IMR-90 (cell line): ENCODE measurements around the gene PRSS22. TPM values are rescaled to one million over a fixed set of nuclear protein-coding genes. Genes with fewer than 3 reads are reported as not detected.

ENCODE experiments used
- ATAC-seq: fragments of 200-7000 bp; cut with Tn5 transposase; 2 replicates; pipeline ENCODE4 v1.9.1; 2020; ENCODE audit warnings: low read depth, mild to moderate bottlenecking, moderate library complexity
- BruUV-seq: library from RNA; stranded (reverse); fragments of 400-500 nt; replicated peaks from 2 replicates; lab custom pipeline; 2021; lab: Mats Ljungman, UMichigan
- CTCF ChIA-PET: fragments of 300-600 bp; formaldehyde crosslinking; extraction: SDS; loops from one replicate; lab custom pipeline; 2021; ENCODE audit warnings: antibody characterized with exemption; lab: Yijun Ruan, JAX
- POLR2A ChIA-PET: fragments of 300-600 bp; sonication (Branson Sonifier 250); formaldehyde crosslinking; loops from one replicate; lab custom pipeline; 2022; ENCODE audit warnings: antibody characterized with exemption; ENCODE audit not compliant: unreplicated experiment; lab: Charles Lee
- DNase-seq: peaks from one replicate; pipeline ENCODE4 v3.0.0; 2013
- H2AFZ ChIP-seq: replicated peaks from 2 replicates; pipeline ENCODE3; 2013; ENCODE audit warnings: low read length, mild to moderate bottlenecking; ENCODE audit not compliant: poor library complexity
- H2AK5ac ChIP-seq: 2 replicates; pipeline ENCODE4 v1.6.1; 2013; ENCODE audit warnings: low read depth, low read length, inconsistent platforms
- H2AK9ac ChIP-seq: replicated peaks from 2 replicates; pipeline ENCODE3; 2013; ENCODE audit warnings: mild to moderate bottlenecking, low read depth, low read length, moderate library complexity; ENCODE audit not compliant: poor library complexity
- H2BK120ac ChIP-seq: 2 replicates; pipeline ENCODE4 v1.6.1; 2013; ENCODE audit warnings: low read depth, low read length, inconsistent platforms
- H2BK15ac ChIP-seq: 3 replicates; pipeline ENCODE4 v1.6.1; 2013; ENCODE audit warnings: low read depth, low read length, inconsistent platforms
- H2BK20ac ChIP-seq: 2 replicates; pipeline ENCODE4 v1.6.1; 2013; ENCODE audit warnings: low read depth, mild to moderate bottlenecking, inconsistent platforms, low read length, moderate library complexity
- H2BK5ac ChIP-seq: 2 replicates; pipeline ENCODE4 v1.6.1; 2013; ENCODE audit warnings: mild to moderate bottlenecking, low read depth, low read length, inconsistent platforms; ENCODE audit not compliant: poor library complexity, severe bottlenecking
- H3K14ac ChIP-seq: replicated peaks from 2 replicates; pipeline ENCODE4 v1.6.1; 2013; ENCODE audit warnings: low read depth, low read length, inconsistent platforms
- H3K18ac ChIP-seq: 2 replicates; pipeline ENCODE4 v1.6.1; 2013; ENCODE audit warnings: low read depth, low read length, control low read depth
- H3K23ac ChIP-seq: 2 replicates; pipeline ENCODE4 v1.6.1; 2013; ENCODE audit warnings: low read depth, low read length, inconsistent platforms
- H3K27ac ChIP-seq: 2 replicates; pipeline ENCODE4 v1.5.1; 2013; ENCODE audit warnings: mild to moderate bottlenecking, control low read depth, low read length; ENCODE audit not compliant: insufficient read depth
- H3K27me3 ChIP-seq: 2 replicates; pipeline ENCODE4 v1.6.1; 2013; ENCODE audit warnings: low read length; ENCODE audit not compliant: control insufficient read depth, insufficient read depth
- H3K36me3 ChIP-seq: 2 replicates; pipeline ENCODE4 v1.6.1; 2013; ENCODE audit warnings: low read length, mixed read lengths; ENCODE audit not compliant: control insufficient read depth, insufficient read depth
- H3K4ac ChIP-seq: 2 replicates; pipeline ENCODE4 v1.6.1; 2013; ENCODE audit warnings: low read depth, low read length, inconsistent platforms
- H3K4me1 ChIP-seq: 2 replicates; pipeline ENCODE4 v1.6.1; 2013; ENCODE audit warnings: low read length, mixed read lengths; ENCODE audit not compliant: control insufficient read depth, insufficient read depth
- H3K4me2 ChIP-seq: 2 replicates; pipeline ENCODE4 v1.6.1; 2013; ENCODE audit warnings: low read depth, mild to moderate bottlenecking, control low read depth, low read length, moderate library complexity
- H3K4me3 ChIP-seq: 2 replicates; pipeline ENCODE4 v1.5.1; 2013; ENCODE audit warnings: low read depth, mild to moderate bottlenecking, control low read depth, low read length, moderate library complexity; ENCODE audit not compliant: insufficient read depth
- H3K56ac ChIP-seq: 2 replicates; pipeline ENCODE4 v1.6.1; 2013; ENCODE audit warnings: low read length, inconsistent platforms; ENCODE audit not compliant: insufficient read depth; ENCODE audit errors: extremely low read depth
- H3K79me1 ChIP-seq, 2 experiments: 2 replicates each; pipeline ENCODE4 v1.6.1; 2013; ENCODE audit warnings: low read length in 2 of 2, inconsistent platforms in 1 of 2, low read depth in 1 of 2
- H3K9ac ChIP-seq: 2 replicates; pipeline ENCODE4 v1.6.1; 2013; ENCODE audit warnings: low read depth, low read length, control low read depth
- H3K9me1 ChIP-seq: 2 replicates; pipeline ENCODE4 v1.6.1; 2013; ENCODE audit warnings: low read length, inconsistent platforms; ENCODE audit not compliant: insufficient read depth
- H3K9me3 ChIP-seq: 2 replicates; pipeline ENCODE4 v1.6.1; 2013; ENCODE audit warnings: low read length; ENCODE audit not compliant: control insufficient read depth, insufficient read depth
- H4K20me1 ChIP-seq: 2 replicates; pipeline ENCODE4 v1.6.1; 2013; ENCODE audit warnings: low read length, inconsistent platforms; ENCODE audit not compliant: insufficient read depth
- H4K5ac ChIP-seq: 2 replicates; pipeline ENCODE4 v1.6.1; 2013; ENCODE audit warnings: mild to moderate bottlenecking, low read depth, low read length, control low read depth
- H4K8ac ChIP-seq, 2 experiments: 2 replicates each; pipeline ENCODE4 v1.6.1; 2013; ENCODE audit warnings: low read depth in 2 of 2, low read length in 2 of 2, control low read depth in 1 of 2, inconsistent platforms in 1 of 2
- H4K91ac ChIP-seq: 2 replicates; pipeline ENCODE4 v1.6.1; 2013; ENCODE audit warnings: low read depth, low read length, inconsistent platforms; ENCODE audit not compliant: insufficient read depth
- BHLHE40 ChIP-seq: fragments of 150-350 bp; IDR thresholded peaks from 2 replicates; pipeline ENCODE4 v1.6.1; 2016; ENCODE audit warnings: mild to moderate bottlenecking, low read depth, low read length
- CEBPB ChIP-seq: IDR thresholded peaks from 2 replicates; pipeline ENCODE4 v1.6.1; 2012; ENCODE audit warnings: low read depth, low read length, improper control_type of control experiment
- CHD1 ChIP-seq: IDR thresholded peaks from 2 replicates; pipeline ENCODE4 v1.6.1; 2012; ENCODE audit warnings: low read depth, low read length, improper control_type of control experiment
- CTCF ChIP-seq: conservative IDR thresholded peaks from 2 replicates; pipeline ENCODE4 v1.5.1; 2012; ENCODE audit warnings: mild to moderate bottlenecking, low read depth, low read length, improper control_type of control experiment
- ELK1 ChIP-seq: fragments of 150-350 bp; IDR thresholded peaks from 2 replicates; pipeline ENCODE4 v1.6.1; 2016; ENCODE audit warnings: low read depth, mild to moderate bottlenecking, low read length, moderate library complexity, borderline replicate concordance
- FOS ChIP-seq: fragments of 150-350 bp; IDR thresholded peaks from 2 replicates; pipeline ENCODE4 v1.6.1; 2016; ENCODE audit warnings: low read depth, low read length
- MAFK ChIP-seq: IDR thresholded peaks from 2 replicates; pipeline ENCODE4 v1.6.1; 2012; ENCODE audit warnings: low read depth, low read length, improper control_type of control experiment
- MAZ ChIP-seq: IDR thresholded peaks from 2 replicates; pipeline ENCODE4 v1.6.1; 2012; ENCODE audit warnings: low read depth, mild to moderate bottlenecking, low read length, improper control_type of control experiment, moderate library complexity, borderline replicate concordance
- MXI1 ChIP-seq: IDR thresholded peaks from 2 replicates; pipeline ENCODE4 v1.6.1; 2012; ENCODE audit warnings: low read depth, mild to moderate bottlenecking, low read length, moderate library complexity, borderline replicate concordance
- NFE2L2 ChIP-seq: fragments of 150-350 bp; IDR thresholded peaks from 2 replicates; pipeline ENCODE4 v1.6.1; 2016; ENCODE audit warnings: low read depth, mild to moderate bottlenecking, low read length
- POLR2A ChIP-seq: IDR thresholded peaks from 2 replicates; pipeline ENCODE4 v1.6.1; 2012; ENCODE audit warnings: mild to moderate bottlenecking, low read depth, low read length
- RAD21 ChIP-seq: IDR thresholded peaks from 2 replicates; pipeline ENCODE4 v1.6.1; 2012; ENCODE audit warnings: low read length, improper control_type of control experiment
- RCOR1 ChIP-seq: IDR thresholded peaks from 2 replicates; pipeline ENCODE4 v1.6.1; 2012; ENCODE audit warnings: mild to moderate bottlenecking, low read length, improper control_type of control experiment; ENCODE audit not compliant: insufficient replicate concordance
- RFX5 ChIP-seq: IDR thresholded peaks from 2 replicates; pipeline ENCODE4 v1.8.0; 2012; ENCODE audit warnings: low read depth, mild to moderate bottlenecking, low read length, moderate library complexity
- SMC3 ChIP-seq: fragments of 150-350 bp; IDR thresholded peaks from 2 replicates; pipeline ENCODE4 v1.6.1; 2016; ENCODE audit warnings: low read depth, mild to moderate bottlenecking, antibody characterized with exemption, low read length, moderate library complexity
- USF2 ChIP-seq: fragments of 150-350 bp; IDR thresholded peaks from 2 replicates; pipeline ENCODE4 v1.6.1; 2017; ENCODE audit warnings: mild to moderate bottlenecking, antibody characterized with exemption, low read length, low read depth
- WGBS, 2 experiments: methylation state at CpG; one replicate each; pipeline versions ENCODE4 v1.1.5 to v1.1.7; 2013; ENCODE audit warnings: missing lambda C conversion rate in 2 of 2; ENCODE audit not compliant: insufficient read length in 1 of 2; ENCODE audit errors: extremely low coverage in 2 of 2; 5-methylcytosine and 5-hydroxymethylcytosine counted together
- dilution Hi-C: fragments of 300-500 bp; cut with HindIII; formaldehyde crosslinking; loops from one replicate; pipeline ENCODE4 v1.14.3; 2018; ENCODE audit warnings: low sequenced_read_pairs; ENCODE audit not compliant: unreplicated experiment
- in situ Hi-C: fragments of 300-500 bp; cut with MboI; formaldehyde crosslinking; loops from 3 replicates; pipeline ENCODE4 v1.14.3; 2019; ENCODE audit warnings: low sequenced_read_pairs, inconsistent platforms, mixed read lengths
- intact Hi-C: fragments of 100-400 bp; cut with micrococcal nuclease; formaldehyde crosslinking; loops from 2 replicates; pipeline ENCODE4 v1.10.0; 2022
- polyA plus RNA-seq, 3 experiments: library from polyadenylated mRNA; depleted of rRNA; stranded (reverse); fragments of >200 nt; gene quantifications; 2 replicates each; pipeline ENCODE4 v1.2.3, GENCODE V29; 2012; ENCODE audit warnings: low replicate concordance in 1 of 3
- total RNA-seq: library from RNA; depleted of rRNA; stranded (reverse); fragments of >200 nt; gene quantifications from 2 replicates; pipeline ENCODE4 v1.2.3, GENCODE V29; 2012

The PRSS22 gene
- total and polyA plus RNA-seq, 2 of the 4 experiments (the other 2 are of a cell fraction): not detected

- Histone ChIP-seq H3K9me3 (no peaks in the 10 kb centered on the region), H2AFZ (no peak overlapping the region), H3K36me3 (no peaks in the 10 kb centered on the region), H4K5ac (no peak overlapping the region), H3K4me3 (no peak overlapping the region), H3K14ac (no peak overlapping the region), H3K79me1 (no peaks in the 10 kb centered on the region), H3K27me3 (peaks cover 56% of the 10 kb centered on the region), H3K56ac (no peak overlapping the region), H2BK15ac (no peak overlapping the region), H3K9ac (no peak overlapping the region), H4K20me1 (no peaks in the 10 kb centered on the region), H3K18ac (no peak overlapping the region), H3K4me1 (no peaks in the 10 kb centered on the region), H3K9me1 (no peaks in the 10 kb centered on the region), H3K27ac (no peak overlapping the region), H4K91ac (no peak overlapping the region), H2BK120ac (no peak overlapping the region), H2AK5ac (no peak overlapping the region), H4K8ac (no peak overlapping the region), H3K4me2 (no peak overlapping the region), H2BK5ac (no peak overlapping the region), H2BK20ac (no peak overlapping the region), H3K4ac (no peak overlapping the region), H2AK9ac (no peak overlapping the region), H3K23ac (no peak overlapping the region)
- in situ Hi-C loops (no loop called here), dilution Hi-C loops (no loop called here), intact Hi-C loops (no loop called here)
- WGBS, 2 experiments: no CpG with 5 or more reads among the region's 9 CpGs
- BruUV-seq: no TSS peak
- DNase-seq: no peak
- no peak for TF ChIP-seq RAD21
- no peak for TF ChIP-seq MAZ
- no peak for TF ChIP-seq USF2
- no peak for TF ChIP-seq SMC3
- no peak for TF ChIP-seq CEBPB
- TF ChIP-seq BHLHE40: no peak
- no peak for TF ChIP-seq RFX5
- no peak for TF ChIP-seq POLR2A
- TF ChIP-seq CHD1: no peak
- no peak for TF ChIP-seq ELK1
- no peak for TF ChIP-seq MXI1
- no peak for TF ChIP-seq MAFK
- TF ChIP-seq NFE2L2: no peak
- TF ChIP-seq RCOR1: no peak
- no peak for TF ChIP-seq CTCF
- no peak for TF ChIP-seq FOS
- no peak for ATAC-seq
- ChIA-PET CTCF (no interaction called here), POLR2A (no interaction called here)
These were observed 36.3 kb downstream of the PRSS22 start for GRCh38 chr16:2821487-2822157.
